ENCODE measurements around the gene KRTAP5-11.
"Not testable (repeated sequence)": the region's sequence is repeated elsewhere in the genome, so short reads cannot be mapped to it uniquely, and the experiment has no call there.

KRTAP5-11 gene

GRCh38 chr11:71575723-71576424, 6.8 kb downstream of the KRTAP5-11 start:
- no peak for TF ChIP-seq CTCF (IDR thresholded peaks at IDR 0.05; ENCODE audit: insufficient read depth, low read length, missing control alignments)
- H3K4me3 ChIP-seq (ENCODE audit: low read depth, low read length), result no peak overlapping the region
- no peak for DNase-seq (ENCODE audit: low read depth, low spot score)
- ChIA-PET POLR2A (no interaction called here), CTCF (interaction anchor here (0.6 to 1.1 kb wide), 2 partner anchors 8 to 11 kb away, joined by 3 read pairs; no protein-coding TSS in a partner anchor)

GRCh38 chr11:71574418-71574817, 8.3 kb downstream of the KRTAP5-11 start:
- no peak overlapping the region for H3K4me3 ChIP-seq (ENCODE audit: low read depth, low read length)
- POLR2A ChIA-PET, result no interaction called here
- CTCF ChIA-PET, result no interaction called here
- no peak for TF ChIP-seq CTCF (IDR thresholded peaks at IDR 0.05; ENCODE audit: insufficient read depth, low read length, missing control alignments)
- no peak for DNase-seq (ENCODE audit: low read depth, low spot score)

GRCh38 chr11:71572811-71573210, 9.9 kb downstream of the KRTAP5-11 start:
- ChIA-PET CTCF (interaction anchor here (0.6 to 1.4 kb wide), 2 partner anchors 9 to 11 kb away, joined by 3 to 4 read pairs; no protein-coding TSS in a partner anchor), POLR2A (no interaction called here)
- no peak overlapping the region for H3K4me3 ChIP-seq (ENCODE audit: low read depth, low read length)
- TF ChIP-seq CTCF (IDR thresholded peaks at IDR 0.05; ENCODE audit: insufficient read depth, low read length, missing control alignments), result no peak
- DNase-seq (ENCODE audit: low read depth, low spot score), result no peak

GRCh38 chr11:71571101-71571850, 11.4 kb downstream of the KRTAP5-11 start:
- POLR2A ChIA-PET; DNase-seq (ENCODE audit: low read depth, low spot score); H3K4me3 ChIP-seq (ENCODE audit: low read depth, low read length); CTCF ChIA-PET: not testable (repeated sequence)

- ChIA-PET CTCF (interaction anchor here (2.1 kb wide), 1 partner anchor 12 kb away, joined by 9 read pairs; no protein-coding TSS in a partner anchor), POLR2A (no interaction called here)
- no peak for TF ChIP-seq CTCF (IDR thresholded peaks at IDR 0.05; ENCODE audit: insufficient read depth, low read length, missing control alignments)
- no peak for DNase-seq (ENCODE audit: low read depth, low spot score)
- no peak overlapping the region for H3K4me3 ChIP-seq (ENCODE audit: low read depth, low read length)
These were observed 13.8 kb downstream of the KRTAP5-11 start for GRCh38 chr11:71568704-71569349.

GRCh38 chr11:71567633-71568032, 15.0 kb downstream of the KRTAP5-11 start:
- CTCF ChIA-PET; POLR2A ChIA-PET; H3K4me3 ChIP-seq (ENCODE audit: low read depth, low read length); DNase-seq (ENCODE audit: low read depth, low spot score): not testable (repeated sequence)

GRCh38 chr11:71566626-71567599, 15.8 kb downstream of the KRTAP5-11 start:
- H3K4me3 ChIP-seq (ENCODE audit: low read depth, low read length); CTCF ChIA-PET; DNase-seq (ENCODE audit: low read depth, low spot score); POLR2A ChIA-PET: not testable (repeated sequence)

Data from AG04449 (cell line).